ENCODE results near the gene SWAP70. TPM values are rescaled to one million over a fixed set of nuclear protein-coding genes. Genes with fewer than 3 reads are reported as not detected.

Gene SWAP70
- total RNA-seq, 3 donors from 2014 or later (not counting 1 experiment from before 2014, with no cell fraction given), result 11.8 to 14.0 (median 11.9) TPM

DNA sequence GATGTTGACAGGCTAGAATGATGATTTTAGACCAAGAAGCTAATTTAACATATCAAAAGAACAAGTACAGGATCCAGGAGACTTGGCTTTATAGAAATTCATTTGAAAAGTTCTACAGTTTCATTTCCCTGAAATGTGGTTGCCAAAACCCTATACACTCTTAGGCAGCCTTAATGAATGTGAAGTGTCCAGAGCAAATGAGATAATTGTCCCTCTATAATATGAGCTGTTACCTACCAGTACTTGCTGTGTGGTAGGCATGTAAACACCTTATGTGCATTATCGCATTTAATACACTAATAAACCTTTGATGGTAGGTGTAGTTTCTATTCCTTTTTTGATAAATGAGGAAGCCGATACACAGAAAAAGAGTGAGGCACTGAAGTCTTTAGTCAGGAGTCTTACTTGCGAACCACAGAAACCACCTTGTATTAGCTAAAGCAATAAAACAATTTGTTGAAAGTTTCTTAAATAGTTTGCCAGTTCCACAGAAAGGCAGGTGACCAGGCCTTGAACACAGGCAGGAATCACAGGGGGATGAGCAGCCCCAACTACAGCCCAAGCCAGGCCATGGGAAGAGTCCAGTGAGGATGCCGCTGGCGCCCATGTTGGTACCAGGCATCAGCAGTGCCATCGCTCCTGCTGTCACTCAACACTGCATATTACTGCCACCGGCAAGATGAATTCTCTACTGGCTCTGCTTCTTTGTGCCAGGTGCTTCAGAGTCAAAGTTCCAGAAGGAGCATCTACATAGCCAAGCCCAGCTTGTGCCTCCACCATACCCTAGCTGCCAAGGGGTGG is 81.7 kb downstream of the SWAP70 start:
- 60% methylated on average over 4 of the region's 7 CpGs for WGBS (ENCODE audit: insufficient coverage)
- ATAC-seq (no peak), DNase-seq (no peak)
- no peak overlapping the region for H3K27ac Mint-ChIP-seq
- H3K4me1 Mint-ChIP-seq, result peaks cover 13 to 14% of the 10 kb centered on the region in 2 donors
- H3K27me3 ChIP-seq (ENCODE audit: control insufficient read depth, insufficient read depth, low read length), result no peaks in the 10 kb centered on the region
- H3K4me1 ChIP-seq (ENCODE audit: control insufficient read depth, insufficient read depth, low read length), result peaks cover 10% of the 10 kb centered on the region
- intact Hi-C loops (cut with micrococcal nuclease), result loop anchor here (5.0 kb wide), 1 partner anchor 83 kb away; the partner anchor contains the start of gene SWAP70
- peaks cover 14% of the 10 kb centered on the region for H3K36me3 ChIP-seq (ENCODE audit: control insufficient read depth, insufficient read depth, low read length)
- H3K9me3 ChIP-seq (ENCODE audit: control insufficient read depth, insufficient read depth, low read length), result no peaks in the 10 kb centered on the region
- TF ChIP-seq, protein P1, sequence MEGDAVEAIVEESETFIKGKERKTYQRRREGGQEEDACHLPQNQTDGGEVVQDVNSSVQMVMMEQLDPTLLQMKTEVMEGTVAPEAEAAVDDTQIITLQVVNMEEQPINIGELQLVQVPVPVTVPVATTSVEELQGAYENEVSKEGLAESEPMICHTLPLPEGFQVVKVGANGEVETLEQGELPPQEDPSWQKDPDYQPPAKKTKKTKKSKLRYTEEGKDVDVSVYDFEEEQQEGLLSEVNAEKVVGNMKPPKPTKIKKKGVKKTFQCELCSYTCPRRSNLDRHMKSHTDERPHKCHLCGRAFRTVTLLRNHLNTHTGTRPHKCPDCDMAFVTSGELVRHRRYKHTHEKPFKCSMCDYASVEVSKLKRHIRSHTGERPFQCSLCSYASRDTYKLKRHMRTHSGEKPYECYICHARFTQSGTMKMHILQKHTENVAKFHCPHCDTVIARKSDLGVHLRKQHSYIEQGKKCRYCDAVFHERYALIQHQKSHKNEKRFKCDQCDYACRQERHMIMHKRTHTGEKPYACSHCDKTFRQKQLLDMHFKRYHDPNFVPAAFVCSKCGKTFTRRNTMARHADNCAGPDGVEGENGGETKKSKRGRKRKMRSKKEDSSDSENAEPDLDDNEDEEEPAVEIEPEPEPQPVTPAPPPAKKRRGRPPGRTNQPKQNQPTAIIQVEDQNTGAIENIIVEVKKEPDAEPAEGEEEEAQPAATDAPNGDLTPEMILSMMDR (IDR thresholded peaks at IDR 0.05), result no peak
- H3K27ac ChIP-seq (ENCODE audit: low read length), result peak overlapping the region; percentile 59
- H3K36me3 Mint-ChIP-seq, result no peaks in the 10 kb centered on the region
- no peak overlapping the region for H3K4me3 ChIP-seq (ENCODE audit: low read length)
- no peak overlapping the region for H3K4me3 Mint-ChIP-seq
- H3K9me3 Mint-ChIP-seq, result no peaks in the 10 kb centered on the region
- H3K27me3 Mint-ChIP-seq (ENCODE audit: low read depth in 2 of 2), result no peaks in the 10 kb centered on the region

DNA sequence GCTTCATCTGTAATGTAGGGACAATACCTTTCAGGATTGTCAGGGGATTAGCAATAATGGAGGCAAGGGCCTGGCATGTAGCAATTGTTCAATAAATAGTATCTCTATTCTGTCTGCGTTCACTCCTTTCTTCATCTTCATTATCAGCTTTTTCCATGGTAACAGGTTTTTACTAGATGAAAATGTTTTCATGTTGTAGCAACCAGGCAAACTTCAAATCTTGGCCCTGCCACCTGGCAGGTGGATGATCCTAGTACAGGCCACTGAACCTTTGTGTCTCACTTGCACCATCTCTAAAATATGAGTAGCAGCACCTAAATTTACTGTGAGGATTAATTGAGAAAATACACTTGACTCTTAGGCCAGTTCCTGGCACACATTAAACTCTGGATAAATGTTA is 83.4 kb downstream of the SWAP70 start:
- Mint-ChIP-seq H3K9me3 (no peaks in the 10 kb centered on the region), H3K4me3 (no peak overlapping the region), H3K36me3 (no peaks in the 10 kb centered on the region), H3K4me1 (peaks cover 13 to 14% of the 10 kb centered on the region in 2 donors), H3K27me3 (ENCODE audit: low read depth in 2 of 2) (no peaks in the 10 kb centered on the region), H3K27ac (no peak overlapping the region)
- Histone ChIP-seq H3K27me3 (ENCODE audit: control insufficient read depth, insufficient read depth, low read length) (no peaks in the 10 kb centered on the region), H3K4me3 (ENCODE audit: low read length) (no peak overlapping the region), H3K9me3 (ENCODE audit: control insufficient read depth, insufficient read depth, low read length) (no peaks in the 10 kb centered on the region), H3K4me1 (ENCODE audit: control insufficient read depth, insufficient read depth, low read length) (peaks cover 10% of the 10 kb centered on the region), H3K27ac (ENCODE audit: low read length) (no peak overlapping the region), H3K36me3 (ENCODE audit: control insufficient read depth, insufficient read depth, low read length) (peaks cover 9% of the 10 kb centered on the region)
- no CpG with 5 or more reads among the region's 1 CpG for WGBS (ENCODE audit: insufficient coverage)
- intact Hi-C loops (cut with micrococcal nuclease), result loop anchor here (5.0 kb wide), 1 partner anchor 85 kb away; the partner anchor contains the start of gene SWAP70
- TF ChIP-seq, protein P1 (IDR thresholded peaks at IDR 0.05), result no peak
- ATAC-seq (no peak), DNase-seq (no peak)

DNA sequence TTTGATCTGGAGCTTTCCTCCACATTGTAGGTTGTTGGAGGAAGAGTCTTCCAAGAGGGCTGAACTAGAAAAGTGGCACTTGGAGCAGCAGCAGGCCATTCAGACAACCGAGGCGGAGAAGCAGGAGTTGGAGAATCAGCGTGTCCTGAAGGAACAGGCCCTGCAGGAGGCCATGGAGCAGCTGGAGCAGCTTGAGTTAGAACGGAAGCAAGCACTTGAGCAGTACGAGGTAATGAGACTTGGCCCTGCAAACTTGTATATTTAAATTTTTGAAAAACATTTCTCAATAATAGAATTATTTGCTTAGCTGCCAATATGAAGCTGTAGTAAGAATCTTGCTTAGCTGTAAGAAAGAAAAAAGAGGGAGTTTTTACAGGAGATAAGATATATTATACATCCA is 84.0 kb downstream of the SWAP70 start:
- peaks cover 10% of the 10 kb centered on the region for H3K4me1 ChIP-seq (ENCODE audit: control insufficient read depth, insufficient read depth, low read length)
- 93% methylated on average over 4 of the region's 5 CpGs for WGBS (ENCODE audit: insufficient coverage)
- peaks cover 9% of the 10 kb centered on the region for H3K36me3 ChIP-seq (ENCODE audit: control insufficient read depth, insufficient read depth, low read length)
- H3K9me3 ChIP-seq (ENCODE audit: control insufficient read depth, insufficient read depth, low read length), result no peaks in the 10 kb centered on the region
- intact Hi-C loops (cut with micrococcal nuclease), result loop anchor here (1.0 to 5.0 kb wide), 3 partner anchors 86 to 213 kb away; partner anchors contain the start of gene SWAP70
- Mint-ChIP-seq H3K27me3 (ENCODE audit: low read depth in 2 of 2) (no peaks in the 10 kb centered on the region), H3K36me3 (no peaks in the 10 kb centered on the region), H3K4me1 (peaks cover 13 to 14% of the 10 kb centered on the region in 2 donors), H3K4me3 (no peak overlapping the region), H3K27ac (no peak overlapping the region), H3K9me3 (no peaks in the 10 kb centered on the region)
- DNase-seq, result no peak
- TF ChIP-seq, protein P1 (IDR thresholded peaks at IDR 0.05), result no peak
- no peak overlapping the region for H3K4me3 ChIP-seq (ENCODE audit: low read length)
- H3K27ac ChIP-seq (ENCODE audit: low read length), result no peak overlapping the region
- H3K27me3 ChIP-seq (ENCODE audit: control insufficient read depth, insufficient read depth, low read length), result no peaks in the 10 kb centered on the region
- no peak for ATAC-seq

Data from natural killer cell (primary cell).